B cell (primary cell): ENCODE results near the gene SLC6A18. TPM values are rescaled to one million over a fixed set of nuclear protein-coding genes. Genes with fewer than 3 reads are reported as not detected.

Experiments used
- ATAC-seq: fragments of 200-7000 bp; cut with Tn5 transposase; one replicate; pipeline ENCODE4 v1.10.0; 2021; ENCODE audit warnings: low read depth, mild to moderate bottlenecking, moderate number of reproducible peaks, moderate library complexity
- CTCF ChIA-PET: fragments of 350-600 bp; sonication (Branson Sonifier 250); formaldehyde crosslinking; loops from one replicate; lab custom pipeline; 2021; ENCODE audit warnings: antibody characterized with exemption, inconsistent platforms; lab: Charles Lee
- POLR2A ChIA-PET: fragments of 350-600 bp; sonication (Branson Sonifier 250); formaldehyde crosslinking; loops from one replicate; lab custom pipeline; 2021; ENCODE audit warnings: antibody characterized with exemption; lab: Charles Lee
- DNase-seq: peaks from one replicate; pipeline ENCODE4 v3.0.0; 2013
- H2AFZ ChIP-seq: 2 replicates; pipeline ENCODE4 v1.6.1; 2012; ENCODE audit warnings: mild to moderate bottlenecking, low read depth, low read length; ENCODE audit not compliant: insufficient read depth, poor library complexity, severe bottlenecking
- H3K27ac ChIP-seq, 2 donors: 1 replicate in 1 of 2; 2 replicates in 1 of 2; pipeline ENCODE4 v1.5.1; 2012 to 2013; ENCODE audit warnings: low read length in 2 of 2, mild to moderate bottlenecking in 2 of 2, moderate library complexity in 1 of 2
- H3K27me3 ChIP-seq, 4 experiments: fragments of 200-600 bp in 1 of 4; sonication (generic) in 1 of 4; replicated peaks in 1 of 4; 1 replicate in 2 of 4; 2 replicates in 2 of 4; pipeline versions ENCODE4 v1.6.1 to v1.7.0; 2013 to 2016; ENCODE audit warnings: low read length in 3 of 4, mild to moderate bottlenecking in 2 of 4, mixed read lengths in 1 of 4, moderate library complexity in 1 of 4; ENCODE audit not compliant: insufficient read depth in 4 of 4, control insufficient read depth in 3 of 4; ENCODE audit errors: control extremely low read depth in 1 of 4
- H3K36me3 ChIP-seq, 2 experiments: replicated peaks in 1 of 2; 1 replicate in 1 of 2; 2 replicates in 1 of 2; pipeline versions ENCODE4 v1.6.1 to v1.7.1; 2013; ENCODE audit warnings: low read length in 1 of 2; ENCODE audit not compliant: insufficient read depth in 2 of 2, control insufficient read depth in 1 of 2; ENCODE audit errors: control extremely low read depth in 1 of 2, extremely low read depth in 1 of 2
- H3K4me1 ChIP-seq, 2 donors: fragments of 200-600 bp in 1 of 2; sonication (generic) in 1 of 2; 1 replicate in 1 of 2; 2 replicates in 1 of 2; pipeline versions ENCODE4 v1.5.1 to v1.6.1; 2013 to 2017; ENCODE audit warnings: low read length in 2 of 2; ENCODE audit not compliant: control insufficient read depth in 2 of 2, insufficient read depth in 2 of 2
- H3K4me2 ChIP-seq: replicated peaks from 2 replicates; pipeline ENCODE3; 2012; ENCODE audit warnings: mild to moderate bottlenecking, low read depth, low read length; ENCODE audit not compliant: poor library complexity, severe bottlenecking
- H3K4me3 ChIP-seq, 5 experiments: fragments of 200-600 bp in 1 of 5; sonication (generic) in 1 of 5; 1 replicate in 3 of 5; 2 replicates in 2 of 5; pipeline versions ENCODE4 v1.5.1 to v1.7.0; 2011 to 2016; ENCODE audit warnings: low read length in 4 of 5, mild to moderate bottlenecking in 4 of 5, low read depth in 2 of 5, control low read depth in 1 of 5, moderate library complexity in 1 of 5; ENCODE audit not compliant: insufficient read depth in 1 of 5; ENCODE audit errors: control extremely low read depth in 1 of 5, extremely low read depth in 1 of 5
- H3K79me2 ChIP-seq: fragments of 200-600 bp; sonication (generic); one replicate; pipeline ENCODE4 v1.6.0; 2016; ENCODE audit warnings: low read length; ENCODE audit not compliant: control insufficient read depth, insufficient read depth
- H3K9ac ChIP-seq: fragments of 200-600 bp; sonication (generic); 2 replicates; pipeline ENCODE4 v1.6.1; 2017; ENCODE audit warnings: mild to moderate bottlenecking, low read length, moderate library complexity
- H3K9me3 ChIP-seq, 3 donors: one replicate each; pipeline versions ENCODE4 v1.6.1 to v1.7.1; 2013; ENCODE audit warnings: low read length in 2 of 3; ENCODE audit not compliant: control insufficient read depth in 2 of 3, insufficient read depth in 1 of 3; ENCODE audit errors: control extremely low read depth in 1 of 3
- H4K20me1 ChIP-seq: 2 replicates; pipeline ENCODE4 v1.6.0; 2012; ENCODE audit warnings: mild to moderate bottlenecking, low read length; ENCODE audit not compliant: insufficient read depth, control insufficient read depth, poor library complexity, severe bottlenecking
- H3K27ac Mint-ChIP-seq: one replicate; pipeline ENCODE4 v1.8.0; 2021; ENCODE audit warnings: mixed read lengths
- H3K27me3 Mint-ChIP-seq: one replicate; pipeline ENCODE4 v1.8.0; 2021; ENCODE audit warnings: mixed read lengths
- H3K4me1 Mint-ChIP-seq: one replicate; pipeline ENCODE4 v1.8.0; 2021; ENCODE audit warnings: mixed read lengths
- H3K4me3 Mint-ChIP-seq: one replicate; pipeline ENCODE4 v1.8.0; 2021; ENCODE audit warnings: mixed read lengths
- H3K9me3 Mint-ChIP-seq: one replicate; pipeline ENCODE4 v1.8.0; 2022; ENCODE audit warnings: mixed read lengths; ENCODE audit not compliant: insufficient read depth
- EZH2 ChIP-seq: IDR thresholded peaks from 2 replicates; pipeline ENCODE4 v1.6.1; 2012; ENCODE audit warnings: borderline replicate concordance, low read depth, mild to moderate bottlenecking, moderate library complexity, low read length; ENCODE audit not compliant: insufficient read depth, poor library complexity, severe bottlenecking
- WGBS: methylation state at CpG from one replicate; pipeline ENCODE4 v1.1.5; 2013; ENCODE audit warnings: missing lambda C conversion rate; ENCODE audit not compliant: insufficient coverage; 5-methylcytosine and 5-hydroxymethylcytosine counted together
- intact Hi-C: fragments of 100-400 bp; cut with micrococcal nuclease; formaldehyde crosslinking; loops from one replicate; pipeline ENCODE4 v1.10.0; 2022
- polyA plus RNA-seq: library from polyadenylated mRNA; depleted of rRNA; stranded (reverse); fragments of >200 nt; gene quantifications from 2 replicates; pipeline ENCODE4 v1.2.3, GENCODE V29; 2012
- total RNA-seq, 2 donors: library from RNA; stranded (reverse); fragments of 120-200 nt in 1 of 2; gene quantifications; 1 replicate in 1 of 2; 2 replicates in 1 of 2; pipeline versions ENCODE4 v1.2.3 to v1.2.4, GENCODE V29; 2013 to 2022
- TF ChIP-seq, protein P1 (sequence below): fragments of 200-600 bp; IDR thresholded peaks from one replicate; pipeline ENCODE4 v1.8.0; 2022; ENCODE audit warnings: antibody characterized with exemption, mild to moderate bottlenecking

SLC6A18 gene
- total and polyA plus RNA-seq, 2 donors (not counting 1 experiment from before 2014, with no cell fraction given), result not detected

DNA sequence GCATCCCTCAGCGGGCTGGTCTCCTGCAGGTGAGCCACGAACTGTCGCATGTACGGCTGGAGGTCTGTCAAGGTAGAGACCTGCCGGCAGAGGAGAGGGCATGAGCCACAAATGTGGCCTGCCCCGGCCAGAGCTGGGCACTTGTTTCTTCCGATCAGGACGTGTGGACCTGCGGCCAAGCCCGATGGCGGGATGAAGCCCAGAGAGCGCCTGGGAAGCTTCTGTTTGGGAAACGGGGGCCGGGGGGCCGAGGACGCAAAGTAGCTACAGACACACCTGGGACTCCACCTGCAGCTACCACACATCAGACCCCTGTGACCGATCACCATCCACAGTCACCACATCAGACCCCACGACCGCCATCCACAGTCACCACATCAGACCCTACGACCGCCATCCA is 47.0 kb downstream of the SLC6A18 start:
- CTCF ChIA-PET, result no interaction called here

DNA sequence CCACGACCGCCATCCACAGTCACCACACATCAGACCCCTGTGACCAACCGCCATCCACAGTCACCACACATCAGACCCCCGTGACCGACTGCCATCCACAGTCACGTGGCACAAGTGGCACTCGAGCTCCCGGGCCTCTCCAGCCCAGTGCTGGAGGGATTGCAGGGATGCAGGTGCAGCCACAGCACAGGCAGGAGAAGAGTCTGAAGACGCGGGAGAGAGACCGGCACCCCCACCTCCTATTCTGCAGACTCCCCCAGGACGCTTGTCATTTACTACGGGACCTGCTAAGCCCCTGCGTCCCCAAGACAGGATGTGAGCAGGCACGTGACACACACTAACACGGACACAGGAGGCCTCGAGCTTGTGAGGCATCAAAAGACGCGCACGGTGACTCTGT is 48.6 kb downstream of the SLC6A18 start:
- H3K9me3 ChIP-seq, result peaks cover 0 to 11% (median 0%) of the 10 kb centered on the region in 3 donors
- no peak for ATAC-seq
- POLR2A ChIA-PET, result no interaction called here
- no peak overlapping the region for H3K4me2 ChIP-seq
- H3K4me1 ChIP-seq, result no peaks in the 10 kb centered on the region
- CTCF ChIA-PET, result no interaction called here
- H4K20me1 ChIP-seq, result no peaks in the 10 kb centered on the region
- no peak for TF ChIP-seq EZH2
- TF ChIP-seq, protein P1, sequence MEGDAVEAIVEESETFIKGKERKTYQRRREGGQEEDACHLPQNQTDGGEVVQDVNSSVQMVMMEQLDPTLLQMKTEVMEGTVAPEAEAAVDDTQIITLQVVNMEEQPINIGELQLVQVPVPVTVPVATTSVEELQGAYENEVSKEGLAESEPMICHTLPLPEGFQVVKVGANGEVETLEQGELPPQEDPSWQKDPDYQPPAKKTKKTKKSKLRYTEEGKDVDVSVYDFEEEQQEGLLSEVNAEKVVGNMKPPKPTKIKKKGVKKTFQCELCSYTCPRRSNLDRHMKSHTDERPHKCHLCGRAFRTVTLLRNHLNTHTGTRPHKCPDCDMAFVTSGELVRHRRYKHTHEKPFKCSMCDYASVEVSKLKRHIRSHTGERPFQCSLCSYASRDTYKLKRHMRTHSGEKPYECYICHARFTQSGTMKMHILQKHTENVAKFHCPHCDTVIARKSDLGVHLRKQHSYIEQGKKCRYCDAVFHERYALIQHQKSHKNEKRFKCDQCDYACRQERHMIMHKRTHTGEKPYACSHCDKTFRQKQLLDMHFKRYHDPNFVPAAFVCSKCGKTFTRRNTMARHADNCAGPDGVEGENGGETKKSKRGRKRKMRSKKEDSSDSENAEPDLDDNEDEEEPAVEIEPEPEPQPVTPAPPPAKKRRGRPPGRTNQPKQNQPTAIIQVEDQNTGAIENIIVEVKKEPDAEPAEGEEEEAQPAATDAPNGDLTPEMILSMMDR, result no peak
- H3K27me3 ChIP-seq, result no peaks in the 10 kb centered on the region
- no peak for DNase-seq
- intact Hi-C loops, result no loop called here
- Mint-ChIP-seq H3K9me3 (no peaks in the 10 kb centered on the region), H3K4me3 (no peak overlapping the region), H3K27me3 (no peaks in the 10 kb centered on the region), H3K27ac (no peak overlapping the region), H3K4me1 (no peaks in the 10 kb centered on the region)
- whole genome bisulfite sequencing, result 96% methylated on average over 15 of the region's 20 CpGs
- no peaks in the 10 kb centered on the region for H3K79me2 ChIP-seq
- H3K9ac ChIP-seq, result no peak overlapping the region
- H3K27ac ChIP-seq, result no peak overlapping the region
- H2AFZ ChIP-seq, result no peak overlapping the region
- no peak overlapping the region for H3K4me3 ChIP-seq
- no peaks in the 10 kb centered on the region for H3K36me3 ChIP-seq

More for the DNA sequence above, 47.0 kb downstream of the SLC6A18 start:
- Histone ChIP-seq H3K27ac (no peak overlapping the region), H3K4me2 (no peak overlapping the region), H3K4me1 (no peaks in the 10 kb centered on the region), H3K79me2 (no peaks in the 10 kb centered on the region), H3K9me3 (no peaks in the 10 kb centered on the region), H4K20me1 (no peaks in the 10 kb centered on the region), H3K36me3 (no peaks in the 10 kb centered on the region), H3K27me3 (no peaks in the 10 kb centered on the region), H3K9ac (no peak overlapping the region), H3K4me3 (no peak overlapping the region), H2AFZ (no peak overlapping the region)
- no peaks in the 10 kb centered on the region for H3K4me1 Mint-ChIP-seq
- ATAC-seq, result no peak
- H3K27me3 Mint-ChIP-seq, result no peaks in the 10 kb centered on the region
- no peak overlapping the region for H3K27ac Mint-ChIP-seq
- POLR2A ChIA-PET, result no interaction called here
- WGBS, result 99% methylated on average over 12 of the region's 21 CpGs
- no peak for TF ChIP-seq EZH2
- TF ChIP-seq, protein P1, result no peak
- H3K4me3 Mint-ChIP-seq, result no peak overlapping the region
- DNase-seq, result no peak
- intact Hi-C loops, result no loop called here
- no peaks in the 10 kb centered on the region for H3K9me3 Mint-ChIP-seq
